GM12878 (cell line): ENCODE data around the gene TNFAIP3. TPM values are rescaled to one million over a fixed set of nuclear protein-coding genes. Genes with fewer than 3 reads are reported as not detected.

Experiments
- ATAC-seq: fragments of 200-7000 bp; cut with Tn5 transposase; 3 replicates; pipeline ENCODE4 v1.9.1; 2020; ENCODE audit warnings: mild to moderate bottlenecking, moderate library complexity
- BruUV-seq: library from RNA; stranded (reverse); fragments of 400-500 nt; replicated peaks from 2 replicates; lab custom pipeline; 2021; lab: Mats Ljungman, UMichigan
- CTCF ChIA-PET: fragments of 300-600 bp; sonication (Branson Sonifier 250); formaldehyde crosslinking; extraction: SDS; loops from one replicate; lab custom pipeline; 2021; ENCODE audit warnings: inconsistent platforms; lab: Yijun Ruan, JAX
- POLR2A ChIA-PET: fragments of 350-600 bp; formaldehyde crosslinking; extraction: SDS; loops from one replicate; lab custom pipeline; 2021; ENCODE audit warnings: inconsistent platforms; lab: Charles Lee
- RAD21 ChIA-PET: fragments of 300-600 bp; sonication (Branson Sonifier 250); formaldehyde crosslinking; loops from one replicate; lab custom pipeline; 2023; ENCODE audit warnings: antibody characterized with exemption; ENCODE audit not compliant: unreplicated experiment; lab: Charles Lee
- SMC1A ChIA-PET: fragments of 300-600 bp; sonication (Branson Sonifier 250); formaldehyde crosslinking; loops from one replicate; lab custom pipeline; 2023; ENCODE audit not compliant: unreplicated experiment, uncharacterized antibody; lab: Charles Lee
- DNase-seq: peaks from one replicate; pipeline ENCODE4 v3.0.0-alpha.2; 2011; ENCODE audit warnings: low read depth, low spot score
- FAIRE-seq: peaks from 3 replicates; lab custom pipeline; 2011; peaks lifted over from hg19 to GRCh38; lab: Jason Lieb, UNC
- H2AFZ ChIP-seq: 2 replicates; pipeline ENCODE4 v1.6.0; 2011; ENCODE audit warnings: low read depth, low read length, control low read depth; ENCODE audit not compliant: control insufficient read depth
- H3K27ac ChIP-seq: 2 replicates; pipeline ENCODE4 v1.5.1; 2011; ENCODE audit warnings: control low read depth; ENCODE audit not compliant: control insufficient read depth, insufficient read depth
- H3K27me3 ChIP-seq, 2 experiments: replicated peaks in 1 of 2; 2 replicates each; pipeline versions ENCODE4 v1.6.0 to v1.6.1; 2011; ENCODE audit warnings: low read length in 1 of 2; ENCODE audit not compliant: control insufficient read depth in 2 of 2, insufficient read depth in 2 of 2
- H3K36me3 ChIP-seq, 2 experiments: 2 replicates each; pipeline ENCODE4 v1.5.1; 2011; ENCODE audit warnings: low read length in 1 of 2; ENCODE audit not compliant: control insufficient read depth in 2 of 2, insufficient read depth in 2 of 2
- H3K4me1 ChIP-seq: 2 replicates; pipeline ENCODE4 v1.6.1; 2011; ENCODE audit warnings: mild to moderate bottlenecking, low read length, moderate library complexity, mixed read lengths; ENCODE audit not compliant: control insufficient read depth, insufficient read depth
- H3K4me2 ChIP-seq: 2 replicates; pipeline ENCODE4 v1.6.0; 2011; ENCODE audit warnings: control low read depth; ENCODE audit not compliant: control insufficient read depth, insufficient read depth
- H3K4me3 ChIP-seq: fragments of 200-600 bp; sonication (generic); 2 replicates; pipeline ENCODE4 v1.5.1; 2016
- H3K79me2 ChIP-seq: 2 replicates; pipeline ENCODE4 v1.6.0; 2011; ENCODE audit warnings: low read length; ENCODE audit not compliant: control insufficient read depth, insufficient read depth
- H3K9ac ChIP-seq: 2 replicates; pipeline ENCODE4 v1.8.0; 2011; ENCODE audit warnings: low read length, control low read depth, mixed read lengths; ENCODE audit not compliant: control insufficient read depth, insufficient read depth
- H3K9me3 ChIP-seq: replicated peaks from 3 replicates; pipeline ENCODE4 v1.5.1; 2011; ENCODE audit warnings: mild to moderate bottlenecking, low read length; ENCODE audit not compliant: control insufficient read depth, insufficient read depth
- H4K20me1 ChIP-seq: 2 replicates; pipeline ENCODE4 v1.6.0; 2011; ENCODE audit not compliant: control insufficient read depth, insufficient read depth
- ATF2 ChIP-seq: IDR thresholded peaks from 2 replicates; pipeline ENCODE4 v1.6.1; 2012; ENCODE audit warnings: low read length, inconsistent platforms
- EED ChIP-seq: sonication (generic); IDR thresholded peaks from 2 replicates; pipeline ENCODE4 v1.6.1; 2016; ENCODE audit warnings: antibody characterized with exemption, low read depth
- ELK1 ChIP-seq: IDR thresholded peaks from 2 replicates; pipeline ENCODE4 v1.6.1; 2012; ENCODE audit warnings: low read depth, low read length, improper control_type of control experiment
- FOXM1 ChIP-seq: IDR thresholded peaks from 2 replicates; pipeline ENCODE4 v1.6.1; 2012; ENCODE audit warnings: low read depth, mild to moderate bottlenecking, inconsistent platforms, low read length, moderate library complexity
- IKZF1 ChIP-seq: fragments of 450-650 bp; conservative IDR thresholded peaks from 2 replicates; pipeline ENCODE4 v1.6.1; 2017; ENCODE audit warnings: antibody characterized with exemption, mild to moderate bottlenecking
- IKZF2 ChIP-seq, 2 experiments: fragments of 450-650 bp; IDR thresholded peaks; 2 replicates each; pipeline ENCODE4 v1.6.1; 2017; ENCODE audit warnings: mild to moderate bottlenecking in 2 of 2, moderate library complexity in 2 of 2
- JUNB ChIP-seq: IDR thresholded peaks from 2 replicates; pipeline ENCODE4 v1.6.1; 2016; ENCODE audit warnings: antibody characterized with exemption, mild to moderate bottlenecking
- MEF2B ChIP-seq: fragments of 450-650 bp; IDR thresholded peaks from 2 replicates; pipeline ENCODE4 v1.6.1; 2018; ENCODE audit warnings: mild to moderate bottlenecking, moderate library complexity; ENCODE audit not compliant: partially characterized antibody, poor library complexity, severe bottlenecking
- WGBS: methylation state at CpG from one replicate; pipeline ENCODE4 v1.1.6; 2016; ENCODE audit warnings: low lambda C conversion rate; ENCODE audit not compliant: insufficient replicate concordance, insufficient coverage; ENCODE audit errors: missing lambda C conversion rate; 5-methylcytosine and 5-hydroxymethylcytosine counted together
- in situ Hi-C: fragments of 300-500 bp; cut with MboI; formaldehyde crosslinking; loops from 9 replicates; pipeline ENCODE4 v1.14.3; 2018; ENCODE audit warnings: mixed read lengths
- intact Hi-C: fragments of 100-400 bp; cut with micrococcal nuclease; formaldehyde crosslinking; loops from one replicate; pipeline ENCODE4 v1.14.2; 2022; ENCODE audit not compliant: unreplicated experiment
- polyA plus RNA-seq, 11 experiments: library from polyadenylated mRNA; depleted of rRNA in 4 of 11; unstranded in 6 of 11; stranded (reverse) in 5 of 11; fragments of >200 nt; fragmentation: Nextera tagmentation in 4 of 11; fragmentation: Illumina TruSeq in 1 of 11; extraction: Ambion mirVana in 4 of 11; extraction: Trizol in 1 of 11; gene quantifications; 1 replicate in 1 of 11; 2 replicates in 10 of 11; pipeline versions ENCODE4 v1.2.1 to v1.2.3, GENCODE V29; 2011 to 2016; ENCODE audit warnings: inconsistent platforms in 2 of 11, missing spikeins in 2 of 11, low read depth in 1 of 11
- total RNA-seq, 4 experiments: library from RNA; depleted of rRNA in 3 of 4; stranded (reverse); fragments of >200 nt in 3 of 4; fragmentation: Illumina TruSeq in 1 of 4; extraction: Trizol in 1 of 4; gene quantifications; 2 replicates each; pipeline versions ENCODE4 v1.2.1 to v1.2.3, GENCODE V29; 2013 to 2021

Gene TNFAIP3
- total and polyA plus RNA-seq, 10 of the 15 experiments (the other 5 are each of a cell fraction or from before 2014, with no cell fraction given), result 18.0 to 350 (median 127) TPM

- in situ Hi-C loops (no loop called here), intact Hi-C loops (no loop called here)
- Histone ChIP-seq H3K4me1 (peaks cover 18% of the 10 kb centered on the region; the same call in 1 of the 2 replicates), H4K20me1 (no peaks in the 10 kb centered on the region), H3K79me2 (no peaks in the 10 kb centered on the region), H3K27ac (no peak overlapping the region), H3K27me3 (no peaks in the 10 kb centered on the region), H3K9ac (no peak overlapping the region), H2AFZ (no peak overlapping the region; the same call in 1 of the 2 replicates), H3K4me3 (no peak overlapping the region), H3K36me3 (no peaks in the 10 kb centered on the region), H3K9me3 (peaks cover 4% of the 10 kb centered on the region; the same call in 1 of the 3 replicates), H3K4me2 (no peak overlapping the region)
- no TSS peak for BruUV-seq
- FAIRE-seq (no peak), ATAC-seq (no peak), DNase-seq (no peak)
- TF ChIP-seq EED (peak; percentile 57; the same call in 1 of the 2 replicates), MEF2B (peak; percentile 35), IKZF1 (peak; percentile 53), ATF2 (no peak), JUNB (peak; percentile 42), IKZF2 (IDR thresholded peaks at IDR 0.05) (peak in 1 of 2 experiments; percentile 27; a peak in 1 of 4 replicates), FOXM1 (0 out of 2 replicates have a peak, but pooled peaks have one; percentile 27), ELK1 (no peak)
- WGBS, result 30% methylated on average over 3 of the region's 3 CpGs
- ChIA-PET POLR2A (interaction anchor here (1.1 kb wide), 1 partner anchor 11 kb away, joined by 3 read pairs; no protein-coding TSS in a partner anchor), RAD21 (interaction anchor here (1.1 to 1.6 kb wide), 5 partner anchors 9 to 140 kb away, joined by 3 to 6 read pairs (median 3); no protein-coding TSS in a partner anchor), CTCF (interaction anchor here (1.1 to 1.3 kb wide), 2 partner anchors 24 to 152 kb away, joined by 3 to 5 read pairs; no protein-coding TSS in a partner anchor), SMC1A (interaction anchor here (1.0 to 1.4 kb wide), 9 partner anchors 10 to 144 kb away, joined by 3 to 11 read pairs (median 3); no protein-coding TSS in a partner anchor)
Measured at GRCh38 chr6:137852346-137852745, 14.7 kb upstream of the TNFAIP3 start.
